PC-9 (cell line): ENCODE measurements around the gene KLHL14. TPM values are rescaled to one million over a fixed set of nuclear protein-coding genes. Genes with fewer than 3 reads are reported as not detected.

Source experiments
- Bru-seq: library from RNA; stranded (reverse); fragments of 400-500 nt; gene quantifications from one replicate; lab custom pipeline; 2021; lab: Mats Ljungman, UMichigan
- BruChase-seq, 2 experiments: library from RNA; stranded (reverse); fragments of 400-500 nt; gene quantifications; one replicate each; lab custom pipeline; 2021; lab: Mats Ljungman, UMichigan
- BruUV-seq: library from RNA; stranded (reverse); fragments of 400-500 nt; replicated peaks from 2 replicates; lab custom pipeline; 2021; lab: Mats Ljungman, UMichigan
- CTCF ChIA-PET: fragments of 300-600 bp; sonication (Branson Sonifier 250); formaldehyde crosslinking; loops from one replicate; lab custom pipeline; 2022; ENCODE audit warnings: antibody characterized with exemption; lab: Charles Lee
- POLR2A ChIA-PET: fragments of 300-600 bp; sonication (Branson Sonifier 250); formaldehyde crosslinking; loops from one replicate; lab custom pipeline; 2022; ENCODE audit warnings: antibody characterized with exemption; ENCODE audit not compliant: unreplicated experiment; lab: Charles Lee
- DNase-seq, 2 experiments: peaks; one replicate each; pipeline versions ENCODE4 v3.0.0 to v3.0.0-alpha.2; 2015 to 2022; ENCODE audit warnings: mixed read lengths in 1 of 2
- H2AFZ ChIP-seq: fragments of 200-600 bp; sonication (generic); 2 replicates; pipeline ENCODE4 v1.8.1; 2017; ENCODE audit warnings: antibody characterized with exemption
- H3F3A ChIP-seq: fragments of 200-600 bp; sonication (generic); 2 replicates; pipeline ENCODE4 v1.8.1; 2017; ENCODE audit warnings: antibody characterized with exemption, mild to moderate bottlenecking, low read depth; ENCODE audit not compliant: insufficient read depth
- H3K27ac ChIP-seq: fragments of 200-600 bp; sonication (generic); 2 replicates; pipeline ENCODE4 v1.6.1; 2016; ENCODE audit warnings: mixed run types
- H3K27me3 ChIP-seq: fragments of 200-600 bp; sonication (generic); 2 replicates; pipeline ENCODE4 v1.6.1; 2016; ENCODE audit warnings: low read depth, mixed run types; ENCODE audit not compliant: insufficient read depth
- H3K36me3 ChIP-seq: fragments of 200-600 bp; sonication (generic); 2 replicates; pipeline ENCODE4 v1.6.1; 2016; ENCODE audit warnings: low read depth, mixed run types
- H3K4me1 ChIP-seq: fragments of 200-600 bp; sonication (generic); replicated peaks from 2 replicates; pipeline ENCODE4 v1.6.1; 2016; ENCODE audit warnings: mixed run types; ENCODE audit not compliant: insufficient read depth
- H3K4me2 ChIP-seq: fragments of 200-600 bp; sonication (generic); 2 replicates; pipeline ENCODE4 v1.6.1; 2017; ENCODE audit warnings: mixed run types
- H3K4me3 ChIP-seq: fragments of 200-600 bp; sonication (generic); 2 replicates; pipeline ENCODE4 v1.6.1; 2016; ENCODE audit warnings: mixed run types
- H3K79me2 ChIP-seq: fragments of 200-600 bp; sonication (generic); 2 replicates; pipeline ENCODE4 v1.6.1; 2017; ENCODE audit warnings: low read depth, mixed run types
- H3K9me2 ChIP-seq: fragments of 200-600 bp; sonication (generic); 2 replicates; pipeline ENCODE4 v1.8.1; 2017; ENCODE audit warnings: mild to moderate bottlenecking; ENCODE audit not compliant: insufficient read depth
- H3K9me3 ChIP-seq: fragments of 200-600 bp; sonication (generic); 2 replicates; pipeline ENCODE4 v1.8.1; 2016; ENCODE audit warnings: low read depth; ENCODE audit not compliant: insufficient read depth
- H4K20me1 ChIP-seq: fragments of 200-600 bp; sonication (generic); 2 replicates; pipeline ENCODE4 v1.8.1; 2017; ENCODE audit not compliant: insufficient read depth
- EZH2 ChIP-seq: fragments of 200-600 bp; sonication (generic); IDR thresholded peaks from 2 replicates; pipeline ENCODE4 v1.8.0; 2017; ENCODE audit warnings: antibody characterized with exemption, low read depth
- intact Hi-C: fragments of 100-400 bp; cut with micrococcal nuclease; formaldehyde crosslinking; loops from one replicate; pipeline ENCODE4 v1.10.0; 2022; ENCODE audit not compliant: unreplicated experiment
- long read RNA-seq: library from polyadenylated mRNA; stranded (forward); transcript quantifications from one replicate; pipeline ENCODE4 v2.0.0, GENCODE V29; 2022
- total RNA-seq: library from RNA; stranded (reverse); gene quantifications from 2 replicates; pipeline ENCODE4 v1.2.3, GENCODE V29; 2021
- TF ChIP-seq, protein P1 (sequence below): fragments of 200-600 bp; sonication (generic); conservative IDR thresholded peaks from 2 replicates; pipeline ENCODE4 v1.6.1; 2017; ENCODE audit warnings: mixed run types, antibody characterized with exemption, mild to moderate bottlenecking, moderate library complexity

KLHL14 gene
- total RNA-seq = not detected in 2 replicates
- percentile 1 among the genes with signal in this experiment for Bru-seq, nascent RNA
- percentile 1 among the genes with signal in this experiment for BruChase-seq, experiment 1, labeled RNA remaining after a 2-hour chase
- not detected for BruChase-seq, experiment 2, labeled RNA remaining after a 6-hour chase
- long read RNA-seq = 0 reads

GRCh38 chr18:32772581-32773381 is at the start of gene KLHL14:
KLHL14 (minus strand) TSS chr18:32773023; CDS start chr18:32770591, 2,432 bp downstream.
- Histone ChIP-seq H3K36me3 (no peaks in the 10 kb centered on the region), H3K27me3 (no peaks in the 10 kb centered on the region), H3K4me2 (no peak within 1 kb of the TSS), H3K79me2 (no peaks in the 10 kb centered on the region), H3K9me3 (no peaks in the 10 kb centered on the region), H3K9me2 (no peaks in the 10 kb centered on the region), H3F3A (no peaks in the 10 kb centered on the region), H2AFZ (no peak within 1 kb of the TSS), H3K27ac (no peak within 1 kb of the TSS), H3K4me1 (no peaks in the 10 kb centered on the region), H3K4me3 (no peak within 1 kb of the TSS), H4K20me1 (no peaks in the 10 kb centered on the region)
- ChIA-PET POLR2A (no interaction called here), CTCF (no interaction called here)
- TF ChIP-seq, protein P1, sequence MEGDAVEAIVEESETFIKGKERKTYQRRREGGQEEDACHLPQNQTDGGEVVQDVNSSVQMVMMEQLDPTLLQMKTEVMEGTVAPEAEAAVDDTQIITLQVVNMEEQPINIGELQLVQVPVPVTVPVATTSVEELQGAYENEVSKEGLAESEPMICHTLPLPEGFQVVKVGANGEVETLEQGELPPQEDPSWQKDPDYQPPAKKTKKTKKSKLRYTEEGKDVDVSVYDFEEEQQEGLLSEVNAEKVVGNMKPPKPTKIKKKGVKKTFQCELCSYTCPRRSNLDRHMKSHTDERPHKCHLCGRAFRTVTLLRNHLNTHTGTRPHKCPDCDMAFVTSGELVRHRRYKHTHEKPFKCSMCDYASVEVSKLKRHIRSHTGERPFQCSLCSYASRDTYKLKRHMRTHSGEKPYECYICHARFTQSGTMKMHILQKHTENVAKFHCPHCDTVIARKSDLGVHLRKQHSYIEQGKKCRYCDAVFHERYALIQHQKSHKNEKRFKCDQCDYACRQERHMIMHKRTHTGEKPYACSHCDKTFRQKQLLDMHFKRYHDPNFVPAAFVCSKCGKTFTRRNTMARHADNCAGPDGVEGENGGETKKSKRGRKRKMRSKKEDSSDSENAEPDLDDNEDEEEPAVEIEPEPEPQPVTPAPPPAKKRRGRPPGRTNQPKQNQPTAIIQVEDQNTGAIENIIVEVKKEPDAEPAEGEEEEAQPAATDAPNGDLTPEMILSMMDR = no peak
- TF ChIP-seq EZH2 = no peak
- intact Hi-C loops = no loop called here
- no peak for DNase-seq
- BruUV-seq = no TSS peak

DNA sequence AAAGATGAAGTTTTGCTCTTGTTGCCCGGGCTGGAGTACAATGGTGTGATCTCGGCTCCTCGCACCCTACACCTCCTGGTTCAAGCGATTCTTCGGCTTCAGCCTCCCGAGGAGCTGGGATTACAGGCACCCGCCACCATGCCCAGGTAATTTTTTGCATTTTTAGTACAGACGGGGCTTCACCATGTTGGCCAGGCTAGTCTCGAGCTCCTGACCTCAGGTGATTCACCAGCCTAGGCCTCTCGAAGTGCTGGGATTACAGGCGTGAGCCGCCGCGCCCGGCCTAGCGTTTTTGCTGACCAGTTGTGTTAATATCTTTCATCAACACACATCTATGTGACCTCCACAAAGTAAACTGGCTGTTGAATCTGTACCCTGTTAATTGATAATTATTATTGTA is 49.4 kb upstream of the KLHL14 start:
- Histone ChIP-seq H3K4me2 (no peak overlapping the region), H3K36me3 (no peaks in the 10 kb centered on the region), H3K9me3 (no peaks in the 10 kb centered on the region), H4K20me1 (no peaks in the 10 kb centered on the region), H3F3A (no peaks in the 10 kb centered on the region), H3K27ac (no peak overlapping the region), H2AFZ (no peak overlapping the region), H3K4me1 (no peaks in the 10 kb centered on the region), H3K79me2 (no peaks in the 10 kb centered on the region), H3K27me3 (no peaks in the 10 kb centered on the region), H3K9me2 (no peaks in the 10 kb centered on the region), H3K4me3 (no peak overlapping the region)
- no peak for DNase-seq
- intact Hi-C loops = no loop called here
- no TSS peak for BruUV-seq
- POLR2A ChIA-PET = no interaction called here
- TF ChIP-seq, protein P1 = no peak
- no peak for TF ChIP-seq EZH2
- CTCF ChIA-PET = no interaction called here

DNA sequence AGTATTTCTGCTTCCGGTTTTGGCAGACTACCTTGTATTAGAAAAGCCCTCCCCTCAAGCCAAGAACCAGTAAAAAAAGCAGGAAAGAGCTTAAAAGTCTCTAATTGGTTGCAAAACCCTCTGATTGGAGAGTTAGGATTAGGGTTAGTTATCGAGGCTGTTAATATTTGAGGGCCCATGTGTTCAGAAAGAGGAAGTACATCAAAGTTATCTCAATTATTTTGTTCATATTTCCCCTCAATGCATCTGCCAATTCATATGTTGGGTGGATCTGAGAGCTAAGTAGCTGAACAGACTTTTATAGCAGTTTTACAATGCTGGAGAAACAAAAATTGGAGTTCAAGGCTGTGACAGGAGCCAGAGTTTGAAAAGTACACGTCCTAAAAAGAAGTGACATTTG is 43.1 kb upstream of the KLHL14 start:
- TF ChIP-seq EZH2 = no peak
- TF ChIP-seq, protein P1 = no peak
- Histone ChIP-seq H3K27me3 (no peaks in the 10 kb centered on the region), H3K36me3 (no peaks in the 10 kb centered on the region), H3K9me3 (no peaks in the 10 kb centered on the region), H3K4me3 (no peak overlapping the region), H2AFZ (no peak overlapping the region), H3K27ac (no peak overlapping the region), H3K4me1 (no peaks in the 10 kb centered on the region), H3K9me2 (no peaks in the 10 kb centered on the region), H4K20me1 (no peaks in the 10 kb centered on the region), H3F3A (no peaks in the 10 kb centered on the region), H3K4me2 (no peak overlapping the region), H3K79me2 (no peaks in the 10 kb centered on the region)
- no TSS peak for BruUV-seq
- CTCF ChIA-PET = no interaction called here
- DNase-seq = no peak
- intact Hi-C loops = no loop called here
- POLR2A ChIA-PET = no interaction called here
